SK-N-SH (cell line): Measurements from ENCODE around the gene DPAGT1. TPM values are rescaled to one million over a fixed set of nuclear protein-coding genes. Genes with fewer than 3 reads are reported as not detected.

Source experiments
- CTCF ChIA-PET: fragments of 300-600, 350-600 bp; formaldehyde crosslinking; extraction: SDS; loops from one replicate; lab custom pipeline; 2021; lab: Yijun Ruan, JAX
- POLR2A ChIA-PET: fragments of 350-600 bp; sonication (Branson Sonifier 250); formaldehyde crosslinking; extraction: SDS; loops from one replicate; lab custom pipeline; 2020; ENCODE audit warnings: antibody characterized with exemption, inconsistent platforms; lab: Yijun Ruan, JAX
- DNase-seq: peaks from one replicate; pipeline ENCODE4 v3.0.0; 2012
- H2AFZ ChIP-seq: fragments of 200-600 bp; sonication (generic); 2 replicates; pipeline ENCODE4 v1.8.1; 2016; ENCODE audit warnings: antibody characterized with exemption, mild to moderate bottlenecking, low read depth
- H3F3A ChIP-seq: fragments of 200-600 bp; sonication (generic); replicated peaks from 2 replicates; pipeline ENCODE3; 2016; ENCODE audit warnings: antibody characterized with exemption, mild to moderate bottlenecking; ENCODE audit not compliant: insufficient read depth
- H3K27ac ChIP-seq, 2 experiments: fragments of 200-500 bp in 1 of 2; fragments of 200-600 bp in 1 of 2; sonication (Bioruptor generic) in 1 of 2; sonication (generic), shearing (Covaris generic) in 1 of 2; 2 replicates each; pipeline versions ENCODE4 v1.5.1 to v1.6.1; 2014 to 2016; ENCODE audit warnings: low read depth in 2 of 2, inconsistent platforms in 1 of 2, low read length in 1 of 2, mild to moderate bottlenecking in 1 of 2, mixed read lengths in 1 of 2
- H3K27me3 ChIP-seq: fragments of 200-600 bp; sonication (generic), shearing (Covaris generic); 2 replicates; pipeline ENCODE4 v1.6.1; 2016; ENCODE audit warnings: mixed run types; ENCODE audit not compliant: insufficient read depth
- H3K36me3 ChIP-seq, 2 experiments: fragments of 200-500 bp in 1 of 2; fragments of 200-600 bp in 1 of 2; sonication (Bioruptor generic) in 1 of 2; sonication (generic) in 1 of 2; replicated peaks in 1 of 2; 2 replicates each; pipeline versions ENCODE3 to v1.5.1; 2014 to 2016; ENCODE audit warnings: low read length in 1 of 2, mild to moderate bottlenecking in 1 of 2; ENCODE audit not compliant: insufficient read depth in 2 of 2, control insufficient read depth in 1 of 2
- H3K4me1 ChIP-seq, 2 experiments: fragments of 200-500 bp in 1 of 2; fragments of 200-600 bp in 1 of 2; sonication (Bioruptor generic) in 1 of 2; sonication (generic), shearing (Covaris generic) in 1 of 2; 2 replicates each; pipeline versions ENCODE4 v1.5.1 to v1.6.1; 2014 to 2016; ENCODE audit warnings: low read depth in 1 of 2, low read length in 1 of 2, mixed run types in 1 of 2; ENCODE audit not compliant: insufficient read depth in 2 of 2, control insufficient read depth in 1 of 2
- H3K4me2 ChIP-seq: fragments of 200-600 bp; sonication (generic), shearing (Covaris generic); 2 replicates; pipeline ENCODE4 v1.6.1; 2017; ENCODE audit warnings: mixed run types
- H3K4me3 ChIP-seq, 2 experiments: fragments of 200-500 bp in 1 of 2; fragments of 200-600 bp in 1 of 2; sonication (Bioruptor generic) in 1 of 2; sonication (generic), shearing (Covaris generic) in 1 of 2; 2 replicates each; pipeline versions ENCODE4 v1.5.1 to v1.8.1; 2014 to 2016; ENCODE audit warnings: low read depth in 2 of 2, inconsistent platforms in 1 of 2, low read length in 1 of 2, mild to moderate bottlenecking in 1 of 2, mixed read lengths in 1 of 2, moderate library complexity in 1 of 2
- H3K79me2 ChIP-seq: fragments of 200-600 bp; sonication (generic); 2 replicates; pipeline ENCODE4 v1.8.1; 2017; ENCODE audit warnings: mild to moderate bottlenecking; ENCODE audit not compliant: insufficient read depth
- H3K9ac ChIP-seq: fragments of 200-600 bp; sonication (generic); 2 replicates; pipeline ENCODE4 v1.6.1; 2017; ENCODE audit warnings: mixed run types
- H3K9me2 ChIP-seq: fragments of 200-600 bp; sonication (generic); 2 replicates; pipeline ENCODE4 v1.6.1; 2017; ENCODE audit warnings: mixed run types
- H3K9me3 ChIP-seq: fragments of 200-600 bp; sonication (generic); 2 replicates; pipeline ENCODE4 v1.6.1; 2017; ENCODE audit warnings: mixed run types, mild to moderate bottlenecking, moderate library complexity
- H4K20me1 ChIP-seq: fragments of 200-600 bp; sonication (generic); 2 replicates; pipeline ENCODE4 v1.6.1; 2017; ENCODE audit warnings: mild to moderate bottlenecking, mixed run types; ENCODE audit not compliant: insufficient read depth
- CTCF ChIP-seq: fragments of 200-600 bp; sonication (generic); IDR thresholded peaks from 2 replicates; pipeline ENCODE4 v1.6.1; 2017; ENCODE audit warnings: antibody characterized with exemption, mild to moderate bottlenecking, moderate library complexity
- ELF1 ChIP-seq: IDR thresholded peaks from 2 replicates; pipeline ENCODE4 v1.4.0; 2012
- EP300 ChIP-seq, 2 experiments: IDR thresholded peaks; 2 replicates each; pipeline versions ENCODE4 v1.4.0 to v1.6.1; 2012; ENCODE audit warnings: borderline replicate concordance in 1 of 2, low read depth in 1 of 2, low read length in 1 of 2
- EZH2phosphoT487 ChIP-seq: fragments of 200-600 bp; sonication (generic); IDR thresholded peaks from 2 replicates; pipeline ENCODE4 v1.6.1; 2017; ENCODE audit warnings: low read depth, mixed run types, mild to moderate bottlenecking, antibody characterized with exemption, moderate library complexity, borderline replicate concordance
- FOSL2 ChIP-seq: IDR thresholded peaks from 2 replicates; pipeline ENCODE4 v1.4.0; 2012; ENCODE audit warnings: low read depth, mild to moderate bottlenecking, moderate library complexity, borderline replicate concordance
- FOXJ3 ChIP-seq: sonication (generic); formaldehyde crosslinking; IDR thresholded peaks from 2 replicates; pipeline ENCODE4 v1.5.1; 2020; ENCODE audit warnings: mild to moderate bottlenecking, missing genetic modification reagents
- GABPA ChIP-seq: IDR thresholded peaks from 2 replicates; pipeline ENCODE4 v1.4.0; 2012; ENCODE audit warnings: low read depth, mild to moderate bottlenecking
- GATA2 ChIP-seq: sonication (generic); formaldehyde crosslinking; IDR thresholded peaks from 2 replicates; pipeline ENCODE4 v1.5.0; 2020; ENCODE audit warnings: mild to moderate bottlenecking, missing genetic modification reagents
- IRF3 ChIP-seq: fragments of 150-350 bp; IDR thresholded peaks from 2 replicates; pipeline ENCODE4 v1.6.1; 2016; ENCODE audit warnings: mild to moderate bottlenecking, low read depth, low read length
- JUND ChIP-seq: IDR thresholded peaks from 2 replicates; pipeline ENCODE4 v1.4.0; 2012
- MAX ChIP-seq: IDR thresholded peaks from 2 replicates; pipeline ENCODE4 v1.4.0; 2012; ENCODE audit warnings: low read depth
- MEF2A ChIP-seq: IDR thresholded peaks from 2 replicates; pipeline ENCODE4 v1.4.0; 2012; ENCODE audit warnings: low read depth, borderline replicate concordance
- MXI1 ChIP-seq: IDR thresholded peaks from 2 replicates; pipeline ENCODE4 v1.6.1; 2012; ENCODE audit warnings: mild to moderate bottlenecking, low read depth, low read length, improper control_type of control experiment
- NRF1 ChIP-seq: IDR thresholded peaks from 2 replicates; pipeline ENCODE4 v1.6.1; 2012; ENCODE audit warnings: low read depth, mild to moderate bottlenecking, low read length
- PBX3 ChIP-seq: IDR thresholded peaks from 2 replicates; pipeline ENCODE4; 2012
- POLR2AphosphoS5 ChIP-seq: IDR thresholded peaks from 2 replicates; pipeline ENCODE4 v1.6.1; 2012; ENCODE audit warnings: low read depth, low read length
- REST ChIP-seq: IDR thresholded peaks from 2 replicates; pipeline ENCODE4 v1.6.1; 2012; ENCODE audit warnings: mild to moderate bottlenecking, low read depth, low read length, moderate library complexity
- RFX5 ChIP-seq: IDR thresholded peaks from 2 replicates; pipeline ENCODE4 v1.6.1; 2012; ENCODE audit warnings: mild to moderate bottlenecking, improper control_type of control experiment, low read length
- RXRA ChIP-seq: IDR thresholded peaks from 2 replicates; pipeline ENCODE4 v1.4.0; 2012; ENCODE audit warnings: low read depth, mild to moderate bottlenecking, borderline replicate concordance
- SIN3A ChIP-seq: IDR thresholded peaks from 2 replicates; pipeline ENCODE4 v1.6.1; 2012; ENCODE audit warnings: low read depth, mild to moderate bottlenecking, low read length, moderate library complexity, borderline replicate concordance
- USF1 ChIP-seq: IDR thresholded peaks from 2 replicates; pipeline ENCODE4 v1.4.0; 2012; ENCODE audit warnings: low read depth, borderline replicate concordance
- WGBS: methylation state at CpG from one replicate; pipeline ENCODE4 v1.1.6; 2017; ENCODE audit warnings: low lambda C conversion rate; 5-methylcytosine and 5-hydroxymethylcytosine counted together
- polyA plus RNA-seq, 3 experiments: library from polyadenylated mRNA; depleted of rRNA; stranded (reverse); fragments of >200 nt; gene quantifications; 2 replicates each; pipeline ENCODE4 v1.2.3, GENCODE V29; 2012

The DPAGT1 gene
- polyA plus RNA-seq, 1 of the 3 experiments (the other 2 are of a cell fraction) = 99.5 TPM

- peaks cover 11 to 29% of the 10 kb centered on the region in 2 experiments for H3K36me3 ChIP-seq
- peaks cover 30% of the 10 kb centered on the region for H3F3A ChIP-seq
- no peaks in the 10 kb centered on the region for H3K9me2 ChIP-seq
- peaks cover 7 to 13% of the 10 kb centered on the region in 2 experiments; a peak in 2 of 4 replicates for H3K4me1 ChIP-seq
- H2AFZ ChIP-seq = peak within 1 kb of the TSS; percentile 94
- whole genome bisulfite sequencing = 2% methylated on average over 25 of the region's 45 CpGs
- peak within 1 kb of the TSS; percentile 80 to 90; a peak in 3 of 4 replicates for H3K27ac ChIP-seq
- ChIA-PET CTCF (interaction anchor here (1.2 to 2.4 kb wide), 8 partner anchors 9 to 255 kb away, joined by 3 to 8 read pairs (median 5); partner anchors contain the start of gene VPS11), POLR2A (interaction anchor here (0.5 to 3.2 kb wide), 12 partner anchors 10 to 239 kb away, joined by 3 to 31 read pairs (median 3); partner anchors contain the start of genes C2CD2L, DPAGT1, HINFP and VPS11)
- DNase-seq = peak; percentile 93
- H3K4me3 ChIP-seq = peak within 1 kb of the TSS; percentile 78 to 82
- H3K9ac ChIP-seq = peak within 1 kb of the TSS; percentile 82
- H3K4me2 ChIP-seq = peak within 1 kb of the TSS; percentile 93
- peaks cover 18% of the 10 kb centered on the region for H3K79me2 ChIP-seq
- H3K9me3 ChIP-seq = no peaks in the 10 kb centered on the region
- no peaks in the 10 kb centered on the region for H4K20me1 ChIP-seq
- H3K27me3 ChIP-seq = no peaks in the 10 kb centered on the region
- no peak; the same call in 1 of the 2 replicates for TF ChIP-seq PBX3
- peak; percentile 85 for TF ChIP-seq RFX5
- TF ChIP-seq MAX = peak; percentile 88
- peak; percentile 70; the same call in 1 of the 2 replicates for TF ChIP-seq USF1
- no peak for TF ChIP-seq EZH2phosphoT487
- TF ChIP-seq RXRA = no peak
- no peak for TF ChIP-seq CTCF
- no peak for TF ChIP-seq ELF1
- TF ChIP-seq SIN3A = peak; percentile 78
- TF ChIP-seq MXI1 = peak; percentile 92
- TF ChIP-seq MEF2A = no peak
- no peak for TF ChIP-seq NRF1
- TF ChIP-seq GABPA = peak; percentile 77
- no peak for TF ChIP-seq REST
- peak; percentile 28; the same call in 1 of the 2 replicates for TF ChIP-seq IRF3
- TF ChIP-seq FOXJ3 = no peak
- no peak for TF ChIP-seq FOSL2
- TF ChIP-seq JUND = no peak
- peak; percentile 90 for TF ChIP-seq POLR2AphosphoS5
- TF ChIP-seq EP300 (IDR thresholded peaks at IDR 0.05; ENCODE audit: borderline replicate concordance in 1 of 2, low read depth in 1 of 2, low read length in 1 of 2) = no peak
- no peak for TF ChIP-seq GATA2
Observed at GRCh38 chr11:119084663-119085436, 16.8 kb downstream of the DPAGT1 start, which contains the start of gene HMBS. Gene HMBS (plus strand): TSS chr11:119084881. CDS start chr11:119085034, 153 bp downstream.
